DMS53 (cell line): Measurements from ENCODE around the gene UNK.

Source experiments
- DNase-seq: peaks from one replicate; lab custom pipeline; 2025; lab: John Stamatoyannopoulos, UW

Gene UNK

GRCh38 chr17:75834279-75834920, 49.8 kb downstream of the UNK start:
- DNase-seq = no peak

DNA sequence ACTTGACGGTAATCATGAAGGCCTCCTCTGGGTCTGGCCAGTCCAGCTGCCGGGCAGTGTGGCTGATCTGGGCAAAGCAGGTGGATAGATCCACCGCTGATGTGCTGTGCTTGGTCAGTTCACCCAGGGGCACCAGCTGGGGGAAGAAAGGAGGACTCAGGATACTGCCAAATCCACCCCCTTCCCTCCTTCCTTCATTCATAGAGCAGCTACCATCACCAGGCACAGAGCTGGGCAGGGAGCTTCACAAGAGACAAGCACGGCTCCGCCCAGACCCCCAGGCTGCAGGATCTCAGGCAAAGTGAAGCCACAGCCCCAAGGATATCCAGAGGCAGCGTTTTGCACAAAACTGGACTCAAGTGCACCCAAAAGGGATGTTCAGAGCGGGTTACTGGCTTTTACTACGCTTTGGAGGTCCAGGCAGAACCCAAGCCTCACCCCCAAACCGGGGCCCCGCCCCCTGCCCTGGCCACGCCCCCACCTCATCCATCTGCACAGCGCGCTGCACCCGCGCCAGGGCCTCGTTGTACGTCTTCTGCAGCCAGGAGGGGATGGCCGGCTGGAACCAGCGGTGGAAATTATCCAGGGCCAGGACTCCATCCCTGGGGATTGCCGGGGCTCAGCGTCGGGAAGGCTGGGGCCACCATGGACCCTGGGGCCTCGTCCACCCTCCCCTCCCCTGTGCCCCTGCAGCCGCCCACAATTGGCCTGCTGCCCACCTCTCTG, 50.5 kb downstream of the UNK start:
- no peak for DNase-seq

DNA sequence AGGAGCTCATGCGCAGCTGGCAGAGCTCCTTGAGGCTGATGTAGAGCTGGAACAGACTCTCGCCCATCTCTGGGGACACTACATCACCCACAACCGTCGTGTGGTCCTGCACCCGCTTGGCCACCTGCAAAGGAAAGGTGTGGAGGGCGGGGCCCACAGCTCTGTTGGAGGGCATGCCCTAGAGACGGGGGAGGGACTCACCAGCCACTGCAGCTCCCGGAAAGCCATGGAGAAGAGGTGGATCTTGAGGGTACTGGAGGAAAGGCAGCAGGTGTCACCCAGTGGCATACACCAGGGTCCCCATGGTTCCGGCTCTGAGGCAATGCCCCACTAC, 51.0 kb downstream of the UNK start:
- DNase-seq = no peak

DNA sequence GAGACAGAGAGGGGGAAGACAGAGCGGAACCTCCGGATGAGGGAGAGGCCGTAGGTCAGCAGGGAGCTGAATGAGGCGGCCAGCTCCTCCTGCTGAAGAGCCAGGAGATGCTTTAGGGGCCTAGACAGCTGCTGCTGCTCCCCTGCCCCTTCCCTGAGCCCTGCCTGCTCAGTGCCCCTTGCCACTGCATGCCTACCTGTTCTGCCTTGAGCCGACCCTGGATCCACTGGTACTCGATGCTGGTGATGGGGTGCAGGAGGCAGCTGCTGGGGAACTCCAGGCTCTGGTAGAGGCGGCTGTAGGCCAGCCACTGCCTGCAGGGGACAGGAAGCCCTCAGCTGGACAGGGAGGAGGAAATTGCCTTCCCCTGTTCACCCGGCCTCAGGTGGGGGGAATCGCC, 52.0 kb downstream of the UNK start:
- DNase-seq = no peak

- DNase-seq = no peak
These were observed 53.3 kb downstream of the UNK start for GRCh38 chr17:75837899-75838298.

DNA sequence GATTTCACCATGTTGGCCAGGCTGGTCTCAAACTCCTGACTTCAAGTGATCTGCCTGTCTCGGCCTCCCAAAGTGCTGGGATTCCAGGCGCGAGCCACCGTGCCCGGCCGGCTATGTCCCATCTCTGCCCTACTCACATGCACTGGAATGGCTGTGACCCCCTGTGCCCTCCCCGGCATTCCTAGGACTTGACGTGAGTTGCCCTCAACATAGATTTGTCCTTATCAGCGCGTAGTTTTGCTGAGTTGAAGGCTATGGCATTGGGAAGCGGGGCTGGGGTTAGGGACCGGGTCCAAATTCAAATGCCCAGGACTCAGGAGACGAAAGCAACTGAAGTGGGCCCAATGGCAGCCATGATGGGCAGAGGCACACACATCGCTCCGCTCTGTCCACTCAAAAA, 53.8 kb downstream of the UNK start:
- no peak for DNase-seq

DNA sequence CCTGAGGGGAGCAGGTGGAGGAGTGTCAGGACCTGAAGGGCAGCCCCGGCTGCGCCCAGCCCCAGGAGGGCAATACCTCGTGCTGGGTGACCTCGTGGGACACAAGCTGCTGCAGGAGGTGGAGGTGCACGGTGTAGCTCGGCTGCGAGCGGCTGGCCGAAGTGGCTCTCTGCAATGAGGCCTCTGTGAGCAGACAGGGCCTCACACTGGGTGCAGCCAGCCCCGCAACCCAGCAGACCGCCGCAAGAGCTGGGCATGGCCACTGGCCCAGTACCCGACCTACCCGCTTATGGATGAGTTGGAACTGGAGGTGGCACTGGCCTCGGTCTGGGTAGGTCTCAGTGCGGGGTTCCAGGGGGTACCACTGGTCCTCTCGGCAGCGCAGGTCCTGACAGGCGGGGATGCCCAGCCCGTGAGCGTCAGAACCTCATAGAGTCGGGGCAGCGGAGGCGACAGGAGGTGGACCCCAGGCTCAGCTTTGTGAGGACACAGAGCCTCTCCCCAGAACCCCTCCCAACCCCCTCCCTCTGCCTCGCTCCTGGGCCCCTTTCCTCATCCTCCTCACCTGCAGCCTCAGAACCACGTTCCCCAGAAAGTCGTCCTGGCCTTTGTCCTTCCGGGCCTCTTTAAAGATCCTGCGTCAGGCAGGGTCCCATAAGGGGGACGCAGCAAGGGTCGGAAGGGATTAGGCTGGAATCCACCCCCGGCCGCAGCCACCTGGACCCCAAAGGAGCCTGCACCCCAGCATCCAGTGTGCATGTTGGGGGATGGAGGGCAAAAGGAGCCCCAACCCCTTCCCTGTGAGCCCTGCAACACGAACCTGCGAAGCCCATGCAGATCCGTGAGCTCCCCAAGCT, 55.6 kb downstream of the UNK start:
- no peak for DNase-seq

DNA sequence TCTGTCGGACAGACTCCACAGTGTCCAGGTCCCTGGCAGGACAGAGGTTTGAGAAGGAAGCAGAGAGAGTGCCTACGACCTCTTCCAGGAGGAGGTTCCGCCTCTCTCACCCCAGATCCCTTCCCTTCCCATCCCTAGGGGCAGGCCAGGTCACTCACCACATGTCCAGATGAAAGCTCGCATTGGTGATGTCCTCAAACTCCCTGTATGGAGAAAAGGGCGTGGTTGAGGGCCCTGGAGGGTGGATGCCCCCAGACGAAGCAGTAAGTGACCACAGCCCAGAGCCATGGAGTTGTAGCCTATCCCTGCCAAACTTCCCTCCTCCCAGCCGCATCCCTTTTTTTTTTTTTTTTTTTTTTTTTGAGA, 56.2 kb downstream of the UNK start:
- no peak for DNase-seq

DNA sequence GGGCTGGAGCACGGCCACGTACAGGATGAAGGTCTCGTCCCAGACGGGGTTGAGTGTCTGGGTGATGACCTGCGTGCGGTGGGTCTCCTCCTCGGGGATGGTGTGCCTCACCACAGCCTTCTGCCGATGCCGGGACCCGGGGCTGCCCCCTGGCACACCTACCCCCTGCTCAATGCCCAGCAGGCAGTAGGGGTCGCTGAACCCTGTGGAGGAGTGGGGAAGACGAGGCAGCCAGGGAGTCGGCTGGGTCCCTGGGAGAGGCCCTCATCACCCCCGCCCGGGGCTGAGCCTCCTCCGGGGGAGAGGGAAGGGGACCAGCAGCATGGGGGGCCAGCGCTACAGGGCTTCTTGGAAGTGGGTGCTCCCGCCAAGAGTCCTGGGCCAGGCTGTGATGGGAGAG, 57.8 kb downstream of the UNK start:
- no peak for DNase-seq

- no peak for DNase-seq
These were observed 58.5 kb downstream of the UNK start for GRCh38 chr17:75842963-75843576.

- DNase-seq = no peak
These were observed 59.2 kb downstream of the UNK start, which contains the start of gene UNC13D for GRCh38 chr17:75843577-75844529. TSS of gene UNC13D (minus strand) at chr17:75844404. CDS start at chr17:75844337, 67 bp downstream.

GRCh38 chr17:75844530-75845057, 60.0 kb downstream of the UNK start:
- DNase-seq = no peak

GRCh38 chr17:75845058-75845711, 60.6 kb downstream of the UNK start:
- peak; percentile 86 for DNase-seq

DNA sequence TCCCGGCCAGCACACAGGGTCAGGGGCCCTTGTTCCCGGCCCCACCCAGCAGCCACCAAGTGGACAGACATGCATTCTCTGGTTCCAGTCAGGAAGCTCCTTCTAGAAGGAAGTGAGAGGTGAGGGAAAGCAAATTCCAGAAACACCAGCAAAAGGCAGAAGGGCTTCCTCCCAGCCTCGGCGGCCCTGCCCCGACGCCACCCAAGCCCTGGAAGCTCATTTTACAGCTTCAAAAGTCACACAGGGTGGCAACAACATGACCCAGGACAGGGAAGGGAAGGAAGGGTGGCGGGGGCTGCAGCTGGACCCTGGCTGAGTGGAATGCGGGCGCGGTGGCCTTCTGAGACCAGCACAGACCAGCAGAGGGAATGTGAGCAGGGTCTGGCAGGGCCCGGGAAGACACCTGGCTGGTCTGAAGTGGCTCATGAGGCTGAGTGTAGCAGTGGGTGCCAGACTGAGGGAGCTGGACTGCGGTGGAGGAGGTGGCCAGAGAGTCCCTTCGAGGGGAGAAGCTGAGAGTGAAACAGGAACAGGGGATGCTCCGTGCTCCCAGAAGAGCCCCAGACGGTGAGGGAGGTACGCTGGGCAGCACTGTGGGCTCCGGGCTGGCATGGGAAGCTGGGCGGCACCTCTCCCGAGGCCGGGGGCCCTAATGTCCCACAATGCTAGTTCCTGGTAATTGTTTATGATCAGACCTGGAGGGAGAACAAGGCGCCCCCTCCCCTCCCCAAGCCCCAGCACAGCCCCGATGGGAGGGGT, 61.5 kb downstream of the UNK start:
- peak; percentile 69 for DNase-seq

GRCh38 chr17:75846692-75847613, 62.3 kb downstream of the UNK start:
- DNase-seq = peak; percentile 92

GRCh38 chr17:75847614-75848522, 63.3 kb downstream of the UNK start:
- peak; percentile 96 for DNase-seq

DNA sequence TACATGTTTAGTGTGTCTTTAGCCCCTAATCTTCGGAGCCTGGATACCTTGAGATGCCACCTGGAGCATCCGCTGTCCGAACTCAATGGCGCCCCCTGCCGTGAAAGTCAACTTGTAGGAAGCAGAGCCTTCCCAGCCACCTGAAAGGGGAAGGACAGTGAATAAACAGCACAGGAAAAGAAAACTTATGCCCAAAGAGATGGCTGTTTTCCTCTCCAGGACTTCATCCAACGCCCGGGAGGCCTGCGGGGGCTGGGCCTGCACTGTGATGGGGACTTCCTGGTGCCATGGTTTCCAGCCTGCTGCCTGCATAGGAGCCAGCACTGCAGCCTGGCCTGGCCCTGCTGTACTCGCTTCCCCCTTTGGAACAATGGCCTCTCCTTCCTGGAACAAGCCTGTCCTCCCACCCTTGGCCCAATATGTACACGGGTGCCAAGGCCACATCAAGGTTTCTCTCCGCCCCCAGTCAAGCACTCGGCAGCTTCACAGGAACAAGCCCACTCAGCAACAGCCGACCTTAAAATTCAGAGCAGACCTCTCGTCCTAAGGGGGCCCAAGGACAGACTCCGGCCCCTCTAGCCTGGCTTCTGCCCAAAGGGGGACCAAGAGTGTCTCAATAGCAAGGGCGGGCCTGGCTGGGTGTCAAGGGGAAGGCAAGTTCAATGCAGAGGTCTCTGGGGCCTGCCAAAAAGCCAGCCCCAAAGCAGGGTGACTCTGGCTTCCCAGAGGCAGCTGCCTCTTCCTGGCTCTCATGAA, 64.1 kb downstream of the UNK start:
- peak; percentile 96 for DNase-seq
